HK-2 (cell line): ENCODE data around the gene NBPF3.
"Not testable (repeated sequence)": the region's sequence is repeated elsewhere in the genome, so short reads cannot be mapped to it uniquely, and the experiment has no call there.

Experiments used
- DNase-seq: peaks from one replicate; pipeline ENCODE4 v3.0.0-alpha.2; 2018; ENCODE audit not compliant: unreplicated experiment

Gene NBPF3

GRCh38 chr1:21518774-21519455 is 79.0 kb downstream of the NBPF3 start:
- DNase-seq: no peak

- DNase-seq: not testable (repeated sequence)
Observed at GRCh38 chr1:21519486-21520070, 79.6 kb downstream of the NBPF3 start.

- no peak for DNase-seq
Observed at GRCh38 chr1:21520899-21521716, 81.2 kb downstream of the NBPF3 start.

- DNase-seq: no peak
Observed at GRCh38 chr1:21521717-21522060, 81.8 kb downstream of the NBPF3 start.

DNA sequence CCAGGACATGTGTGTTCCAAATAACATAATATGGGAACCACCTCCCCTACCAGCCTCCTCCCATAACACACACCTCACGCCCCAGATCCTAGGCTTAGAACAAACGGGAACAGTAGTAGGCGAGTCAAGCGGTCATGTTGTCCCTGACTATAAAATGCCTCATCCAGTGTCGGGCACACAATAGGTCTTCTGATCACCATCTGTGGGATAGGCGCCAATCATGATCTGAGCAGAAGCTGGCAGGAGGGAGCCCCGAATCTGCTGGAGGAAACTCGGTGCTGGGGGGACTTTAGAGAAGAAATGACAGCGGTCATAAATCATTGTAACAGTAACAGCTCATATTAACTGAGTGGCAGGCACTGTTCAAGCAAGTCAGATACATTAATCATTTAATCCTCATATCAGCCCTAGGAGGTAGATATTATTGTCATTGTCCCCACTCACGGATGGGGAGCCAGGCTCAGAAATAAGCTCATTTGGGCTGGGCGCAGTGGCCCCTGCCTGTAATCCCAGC is 82.6 kb downstream of the NBPF3 start:
- DNase-seq: no peak

DNA sequence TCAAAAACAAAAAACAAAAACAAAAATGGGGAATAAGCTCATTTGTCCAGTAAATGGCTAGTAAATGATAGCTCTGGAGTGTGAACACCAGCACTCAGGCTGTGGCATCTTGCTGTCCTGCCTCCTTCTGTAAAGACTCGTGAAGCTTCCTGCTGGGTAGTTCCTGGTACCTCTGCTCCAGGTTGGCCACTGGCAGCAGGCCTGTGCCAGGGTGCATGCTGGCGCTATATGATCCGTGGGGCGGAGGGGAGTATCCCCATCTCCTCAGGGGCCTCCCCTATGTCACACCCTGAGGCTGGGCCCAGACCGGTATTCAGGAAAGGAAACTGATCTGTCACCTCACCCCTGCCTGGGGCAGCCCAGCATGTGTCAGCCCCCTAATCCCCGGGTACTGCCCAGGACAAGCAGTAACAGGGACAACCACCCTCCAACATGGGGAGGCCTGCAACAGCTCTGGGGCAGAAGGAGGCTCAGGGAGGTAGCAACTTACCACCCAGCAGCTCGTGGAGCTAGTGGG is 83.4 kb downstream of the NBPF3 start:
- no peak for DNase-seq

- DNase-seq: no peak
Observed at GRCh38 chr1:21524220-21524619, 84.3 kb downstream of the NBPF3 start.

GRCh38 chr1:21524686-21525339 is 84.9 kb downstream of the NBPF3 start:
- no peak for DNase-seq

- DNase-seq: no peak
Observed at GRCh38 chr1:21525340-21525717, 85.4 kb downstream of the NBPF3 start.

DNA sequence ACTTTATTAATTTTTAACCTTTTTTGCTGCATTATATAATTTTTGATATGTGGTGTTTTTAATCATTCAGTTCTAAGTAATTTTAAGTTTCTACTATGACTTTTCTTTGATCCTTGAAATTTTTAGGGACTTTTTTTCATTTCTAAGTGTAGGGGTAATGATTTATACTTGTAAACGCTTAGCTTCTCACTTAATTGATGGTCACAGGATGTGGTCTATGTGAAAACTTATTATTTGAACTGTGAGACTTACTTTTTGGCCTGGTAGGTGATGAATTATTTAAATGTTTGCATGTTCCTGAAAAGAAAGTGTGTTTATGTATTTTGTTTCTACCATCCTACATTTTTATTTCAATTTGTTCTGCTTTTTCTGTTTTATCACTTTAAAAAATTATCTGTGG is 86.5 kb downstream of the NBPF3 start:
- DNase-seq: no peak

- DNase-seq: no peak
Observed at GRCh38 chr1:21530368-21531016, 90.6 kb downstream of the NBPF3 start.

DNA sequence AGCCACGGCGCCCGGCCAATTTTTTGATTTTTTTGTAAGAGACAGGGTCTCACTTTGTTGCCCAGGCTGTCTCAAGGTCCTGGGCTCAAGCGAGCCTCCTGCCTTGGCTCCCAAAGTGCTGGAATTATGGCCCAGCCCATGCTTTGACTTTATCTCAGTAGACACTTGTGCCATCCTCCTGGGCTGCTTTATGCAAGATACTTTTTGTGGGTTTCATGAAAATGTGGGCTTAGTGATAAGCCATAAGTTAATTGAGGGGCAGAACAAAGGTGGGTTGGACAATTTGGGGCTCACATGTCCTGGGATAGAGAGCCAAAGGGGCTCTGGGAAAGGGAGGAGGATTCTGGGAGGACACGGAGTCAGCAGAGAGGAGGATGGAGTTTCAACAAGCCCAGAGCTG is 91.3 kb downstream of the NBPF3 start:
- DNase-seq: no peak

DNA sequence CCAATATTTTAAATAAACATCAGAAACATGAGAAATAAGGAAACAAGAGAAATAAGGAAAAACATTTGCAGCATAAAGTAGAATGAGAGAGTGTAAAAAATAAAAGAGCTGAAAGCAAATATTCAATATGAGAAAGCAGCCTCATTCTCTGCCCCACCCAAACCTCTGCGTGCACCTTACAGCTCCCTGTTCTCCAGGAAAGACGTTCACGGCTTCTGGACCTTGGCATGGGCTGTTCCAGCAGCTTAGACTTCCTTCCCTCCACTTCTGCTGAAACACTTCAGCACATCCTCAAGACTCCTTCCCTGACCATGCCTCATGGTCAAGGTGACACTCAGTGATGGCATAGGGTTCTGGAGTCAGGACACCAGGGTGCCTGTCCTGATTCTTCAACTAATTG is 92.6 kb downstream of the NBPF3 start:
- no peak for DNase-seq

DNA sequence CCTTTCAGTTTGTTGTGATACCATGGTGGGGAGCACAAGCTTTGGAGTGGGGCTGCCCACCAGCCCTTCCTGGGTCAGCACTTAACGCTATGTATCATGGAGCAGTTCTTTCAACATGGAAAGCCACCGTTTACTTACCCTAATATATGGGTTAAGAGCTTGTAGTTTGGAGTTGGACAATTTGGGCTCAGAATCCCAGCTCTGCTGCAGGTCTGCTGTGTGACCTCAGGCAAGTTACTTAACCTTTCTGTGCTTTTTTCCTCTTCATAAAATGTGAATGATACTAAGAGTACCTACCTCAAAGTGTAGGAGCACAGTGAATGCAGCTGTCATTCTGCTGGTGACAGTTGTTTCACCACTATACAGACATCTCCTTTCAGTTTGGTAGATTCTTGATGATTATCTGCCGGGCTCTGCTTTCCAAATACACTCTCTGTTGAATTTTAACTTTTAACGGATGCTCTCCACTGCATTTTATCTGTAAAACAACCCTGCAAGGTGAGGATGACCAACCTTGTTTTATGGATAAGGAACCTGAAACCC is 93.1 kb downstream of the NBPF3 start:
- DNase-seq: no peak

DNA sequence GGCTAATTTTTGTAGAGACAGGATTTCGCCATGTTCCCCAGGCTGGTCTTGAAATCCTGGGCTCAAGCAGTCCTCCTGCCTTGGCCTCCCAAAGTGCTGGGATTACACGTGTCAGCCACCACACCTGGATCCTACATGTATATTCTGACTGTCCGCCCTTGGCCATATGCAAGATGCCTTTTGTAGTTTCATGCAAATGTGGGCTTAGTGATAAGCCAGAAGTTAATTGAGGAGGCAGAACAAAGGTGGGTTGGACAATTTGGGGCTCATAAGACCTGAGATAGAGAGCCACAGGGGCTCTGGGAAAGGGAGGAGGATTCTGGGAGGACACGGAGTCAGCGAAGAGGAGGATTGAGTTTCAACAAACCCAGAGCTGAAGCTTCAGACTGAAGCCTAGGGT is 94.2 kb downstream of the NBPF3 start:
- no peak for DNase-seq
